CD8-positive, alpha-beta memory T cell (primary cell): ENCODE results near the gene IL17F. TPM values are rescaled to one million over a fixed set of nuclear protein-coding genes. Genes with fewer than 3 reads are reported as not detected.

Source experiments
- CTCF ChIA-PET: fragments of 350-600 bp; sonication (Branson Sonifier 250); formaldehyde crosslinking; loops from one replicate; lab custom pipeline; 2021; ENCODE audit warnings: antibody characterized with exemption; lab: Charles Lee
- POLR2A ChIA-PET: fragments of 350-600 bp; sonication (Branson Sonifier 250); formaldehyde crosslinking; loops from one replicate; lab custom pipeline; 2021; ENCODE audit warnings: antibody characterized with exemption; lab: Charles Lee
- DNase-seq, 5 donors: peaks; one replicate each; pipeline versions ENCODE4 v3.0.0 to v3.0.0-alpha.2; 2020 to 2022; ENCODE audit warnings: mixed read lengths in 1 of 5
- H3K27ac ChIP-seq: one replicate; pipeline ENCODE4 v1.7.0; 2013; ENCODE audit warnings: low read depth, mild to moderate bottlenecking, low read length, moderate library complexity
- H3K27me3 ChIP-seq: 2 replicates; pipeline ENCODE4 v1.7.0; 2013; ENCODE audit warnings: low read length, mild to moderate bottlenecking; ENCODE audit not compliant: insufficient read depth, poor library complexity, severe bottlenecking
- H3K36me3 ChIP-seq: 2 replicates; pipeline ENCODE4 v1.7.0; 2013; ENCODE audit warnings: mild to moderate bottlenecking, low read length, moderate library complexity; ENCODE audit not compliant: insufficient read depth
- H3K4me1 ChIP-seq: 2 replicates; pipeline ENCODE4 v1.7.0; 2013; ENCODE audit warnings: mild to moderate bottlenecking, low read length, moderate library complexity; ENCODE audit not compliant: insufficient read depth
- H3K4me3 ChIP-seq: 2 replicates; pipeline ENCODE4 v1.7.0; 2013; ENCODE audit warnings: mild to moderate bottlenecking, low read length
- H3K9me3 ChIP-seq: 2 replicates; pipeline ENCODE4 v1.7.0; 2013; ENCODE audit warnings: mild to moderate bottlenecking, low read length
- H3K27ac Mint-ChIP-seq, 8 donors: one replicate each; pipeline ENCODE4 v1.8.0; 2020 to 2021; ENCODE audit warnings: mixed read lengths in 8 of 8, mild to moderate bottlenecking in 6 of 8, inconsistent platforms in 3 of 8, moderate library complexity in 3 of 8
- H3K27me3 Mint-ChIP-seq, 2 donors: one replicate each; pipeline ENCODE4 v1.8.0; 2020 to 2021; ENCODE audit warnings: mixed read lengths in 2 of 2, mild to moderate bottlenecking in 1 of 2, moderate library complexity in 1 of 2
- H3K36me3 Mint-ChIP-seq, 3 donors: one replicate each; pipeline ENCODE4 v1.8.0; 2020 to 2021; ENCODE audit warnings: mixed read lengths in 3 of 3, inconsistent platforms in 1 of 3, mild to moderate bottlenecking in 1 of 3
- H3K4me1 Mint-ChIP-seq, 3 donors: one replicate each; pipeline ENCODE4 v1.8.0; 2020 to 2021; ENCODE audit warnings: mixed read lengths in 3 of 3, inconsistent platforms in 1 of 3, mild to moderate bottlenecking in 1 of 3
- H3K4me3 Mint-ChIP-seq, 7 donors: one replicate each; pipeline ENCODE4 v1.8.0; 2020 to 2021; ENCODE audit warnings: mixed read lengths in 7 of 7, mild to moderate bottlenecking in 6 of 7, moderate library complexity in 4 of 7, inconsistent platforms in 2 of 7
- H3K9me3 Mint-ChIP-seq, 5 donors: one replicate each; pipeline ENCODE4 v1.8.0; 2020 to 2022; ENCODE audit warnings: mixed read lengths in 5 of 5, mild to moderate bottlenecking in 3 of 5, moderate library complexity in 2 of 5, inconsistent platforms in 1 of 5
- polyA plus RNA-seq: library from polyadenylated mRNA; unstranded; fragments of 300-500 nt; fragmentation: Illumina TruSeq; gene quantifications from one replicate; pipeline ENCODE4 v1.2.3, GENCODE V29; 2021
- total RNA-seq, 2 experiments: library from RNA; stranded (reverse); gene quantifications; one replicate each; pipeline ENCODE4 v1.2.3, GENCODE V29; 2021

The IL17F gene
- total RNA-seq = 1 to 10 TPM in 1 of 2 experiments, under 1 TPM in 1; 0.84 to 2.3 TPM
- not detected for polyA plus RNA-seq

GRCh38 chr6:52244400-52244799 lies at the start of gene IL17F:
Gene IL17F (minus strand): TSS chr6:52244500. CDS start chr6:52244429, 71 bp downstream.
- no peak within 1 kb of the TSS for H3K27ac Mint-ChIP-seq
- no peak within 1 kb of the TSS for H3K4me3 ChIP-seq
- no peak within 1 kb of the TSS for H3K27ac ChIP-seq
- H3K9me3 Mint-ChIP-seq = no peaks in the 10 kb centered on the region
- H3K4me1 Mint-ChIP-seq = no peaks in the 10 kb centered on the region
- H3K9me3 ChIP-seq = no peaks in the 10 kb centered on the region
- no peaks in the 10 kb centered on the region for H3K27me3 ChIP-seq
- ChIA-PET CTCF (interaction anchor here (1.3 kb wide), 1 partner anchor 18 kb away, joined by 5 read pairs; no protein-coding TSS in a partner anchor), POLR2A (no interaction called here)
- DNase-seq = no peak
- H3K27me3 Mint-ChIP-seq = peaks cover 12 to 61% of the 10 kb centered on the region in 2 donors
- H3K36me3 ChIP-seq = no peaks in the 10 kb centered on the region
- no peaks in the 10 kb centered on the region for H3K36me3 Mint-ChIP-seq
- H3K4me3 Mint-ChIP-seq = no peak within 1 kb of the TSS
- no peaks in the 10 kb centered on the region for H3K4me1 ChIP-seq

DNA sequence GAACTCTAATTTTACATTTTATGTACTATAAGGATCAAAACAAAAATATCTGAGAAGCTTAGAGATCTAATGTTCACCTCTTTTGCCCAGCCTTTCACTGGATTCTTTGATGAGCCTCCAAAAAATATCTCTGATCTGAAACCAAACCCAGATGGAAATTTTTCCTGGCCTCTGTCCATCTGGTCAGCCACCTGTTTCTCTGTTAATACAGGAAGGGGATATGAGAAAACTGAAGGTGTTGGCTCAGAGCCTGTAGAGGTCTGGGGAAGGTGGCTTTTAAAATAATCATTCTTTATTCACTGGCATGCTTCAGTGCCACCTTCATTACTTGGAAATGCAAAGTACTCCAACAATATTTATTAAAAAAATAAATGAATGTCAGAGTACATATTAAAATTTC lies 48.8 kb upstream of the IL17F start:
- no peak overlapping the region for H3K4me3 ChIP-seq
- H3K36me3 ChIP-seq = no peaks in the 10 kb centered on the region
- peaks cover 15% of the 10 kb centered on the region for H3K4me1 ChIP-seq
- peaks cover 23 to 34% (median 29%) of the 10 kb centered on the region in 3 donors for H3K4me1 Mint-ChIP-seq
- no peaks in the 10 kb centered on the region for H3K27me3 Mint-ChIP-seq
- ChIA-PET POLR2A (no interaction called here), CTCF (interaction anchor here (1.0 to 1.3 kb wide), 3 partner anchors 8 to 107 kb away, joined by 3 to 4 read pairs (median 4); partner anchors contain the start of gene MCM3)
- DNase-seq = no peak
- no peak overlapping the region for H3K27ac ChIP-seq
- H3K27ac Mint-ChIP-seq = no peak overlapping the region
- H3K4me3 Mint-ChIP-seq = no peak overlapping the region
- H3K27me3 ChIP-seq = no peaks in the 10 kb centered on the region
- H3K9me3 Mint-ChIP-seq = no peaks in the 10 kb centered on the region
- no peaks in the 10 kb centered on the region for H3K9me3 ChIP-seq
- H3K36me3 Mint-ChIP-seq = peaks cover 0 to 3% (median 0%) of the 10 kb centered on the region in 3 donors

- ChIA-PET CTCF (interaction anchor here (1.4 to 1.6 kb wide), 3 partner anchors 17 to 109 kb away, joined by 4 to 6 read pairs (median 4); no protein-coding TSS in a partner anchor), POLR2A (no interaction called here)
- Mint-ChIP-seq H3K9me3 (no peaks in the 10 kb centered on the region), H3K27me3 (no peaks in the 10 kb centered on the region), H3K27ac (peak overlapping the region in 1 of 8 donors; percentile 15), H3K4me1 (peaks cover 3 to 26% (median 23%) of the 10 kb centered on the region in 3 donors), H3K36me3 (no peaks in the 10 kb centered on the region), H3K4me3 (no peak overlapping the region)
- no peak overlapping the region for H3K27ac ChIP-seq
- no peaks in the 10 kb centered on the region for H3K36me3 ChIP-seq
- H3K9me3 ChIP-seq = no peaks in the 10 kb centered on the region
- H3K4me3 ChIP-seq = no peak overlapping the region
- H3K4me1 ChIP-seq = peaks cover 30% of the 10 kb centered on the region
- H3K27me3 ChIP-seq = no peaks in the 10 kb centered on the region
- DNase-seq = no peak
Measured at GRCh38 chr6:52288841-52289240, 44.5 kb upstream of the IL17F start.

DNA sequence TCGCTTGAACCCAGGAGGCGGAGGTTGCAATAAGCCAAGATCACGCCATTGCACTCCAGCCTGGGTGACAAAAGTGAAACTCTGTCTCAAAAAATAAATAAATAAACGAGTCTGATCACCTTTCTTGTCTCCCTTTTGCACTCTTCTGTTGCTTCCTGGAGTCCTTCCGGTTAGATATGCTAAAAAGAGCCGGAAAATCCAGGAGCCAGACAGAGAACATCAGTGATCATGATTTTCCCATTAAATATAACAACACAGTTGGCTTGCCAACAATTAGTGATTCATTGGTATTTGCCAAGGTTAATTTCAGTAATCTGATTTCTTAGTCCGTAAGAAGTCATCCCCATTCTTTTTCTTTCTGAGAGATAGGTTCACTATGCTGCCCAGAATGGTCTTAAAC lies 43.9 kb upstream of the IL17F start:
- H3K27ac Mint-ChIP-seq = no peak overlapping the region
- no peaks in the 10 kb centered on the region for H3K9me3 Mint-ChIP-seq

GRCh38 chr6:52286798-52287432 lies 42.6 kb upstream of the IL17F start:
- Mint-ChIP-seq H3K27me3 (no peaks in the 10 kb centered on the region), H3K9me3 (no peaks in the 10 kb centered on the region), H3K4me3 (peak overlapping the region in 5 of 7 donors; percentile 29 to 81 (median 42)), H3K27ac (peak overlapping the region in 6 of 8 donors; percentile 30 to 94 (median 84)), H3K4me1 (peaks cover 23 to 43% (median 36%) of the 10 kb centered on the region in 3 donors), H3K36me3 (peaks cover 6 to 14% (median 8%) of the 10 kb centered on the region in 3 donors)
- Histone ChIP-seq H3K4me1 (peaks cover 43% of the 10 kb centered on the region), H3K36me3 (peaks cover 4% of the 10 kb centered on the region), H3K27me3 (no peaks in the 10 kb centered on the region), H3K4me3 (no peak overlapping the region), H3K27ac (peak overlapping the region; percentile 71), H3K9me3 (no peaks in the 10 kb centered on the region)
- ChIA-PET CTCF (interaction anchor here (1.3 to 6.1 kb wide), 15 partner anchors 8 to 376 kb away, joined by 3 to 138 read pairs (median 7); partner anchors contain the start of gene PAQR8), POLR2A (interaction anchor here (0.8 to 2.1 kb wide), 5 partner anchors 20 to 113 kb away, joined by 3 to 8 read pairs (median 5); partner anchors contain the start of gene PAQR8)
- DNase-seq = peak; percentile 22 to 71 (median 41)

More for the DNA sequence above, 43.9 kb upstream of the IL17F start:
- ChIA-PET CTCF (interaction anchor here (0.7 to 6.1 kb wide), 4 partner anchors 19 to 112 kb away, joined by 3 to 41 read pairs (median 5); no protein-coding TSS in a partner anchor), POLR2A (interaction anchor here (1.5 kb wide), 1 partner anchor 74 kb away, joined by 5 read pairs; the partner anchor contains the start of gene PAQR8)
- Histone ChIP-seq H3K36me3 (no peaks in the 10 kb centered on the region), H3K27me3 (no peaks in the 10 kb centered on the region), H3K4me1 (peaks cover 36% of the 10 kb centered on the region), H3K27ac (no peak overlapping the region), H3K4me3 (no peak overlapping the region), H3K9me3 (no peaks in the 10 kb centered on the region)
- no peaks in the 10 kb centered on the region for H3K27me3 Mint-ChIP-seq
- no peak overlapping the region for H3K4me3 Mint-ChIP-seq
- peaks cover 0 to 4% (median under 1%) of the 10 kb centered on the region in 3 donors for H3K36me3 Mint-ChIP-seq
- H3K4me1 Mint-ChIP-seq = peaks cover 10 to 32% (median 28%) of the 10 kb centered on the region in 3 donors
- DNase-seq = no peak

DNA sequence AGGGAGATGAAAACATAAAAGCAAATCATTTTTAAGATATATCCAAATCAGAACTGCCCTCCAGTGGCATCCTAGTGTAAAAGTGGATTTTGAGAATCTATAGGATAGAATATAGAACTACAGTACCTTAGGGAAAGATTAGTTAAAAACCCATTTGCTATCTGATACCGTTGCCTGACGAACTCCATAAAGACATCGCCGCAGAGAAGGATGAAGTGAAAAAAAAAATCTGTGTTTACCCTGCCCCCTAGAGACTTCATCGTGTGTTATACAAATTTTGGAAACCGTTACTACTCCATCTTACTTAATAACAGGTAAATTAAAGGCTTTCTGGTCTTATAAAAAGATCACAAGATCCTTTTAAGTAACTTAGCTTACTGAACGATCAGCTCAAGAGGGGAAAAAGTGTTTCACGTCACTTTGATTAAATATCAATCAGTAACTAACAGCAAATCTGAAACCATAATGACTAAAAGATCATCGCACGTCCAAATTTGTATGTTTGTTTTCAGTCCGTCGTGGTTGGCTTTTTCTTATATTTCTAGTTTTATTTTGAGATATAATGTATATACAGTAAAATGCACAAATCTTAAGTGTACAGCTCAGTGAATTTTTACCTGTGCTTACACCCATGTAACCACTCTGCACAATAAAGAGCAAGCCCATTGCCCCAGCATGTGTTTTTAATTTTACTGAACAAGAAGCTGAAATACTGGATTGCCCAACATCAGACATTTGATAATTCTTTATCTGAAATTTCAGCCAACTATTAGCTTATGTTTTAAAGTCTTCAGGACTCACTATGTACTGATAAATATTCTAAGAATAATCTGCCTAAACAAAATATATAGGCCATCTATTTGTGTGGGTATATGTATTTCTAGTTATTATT lies 41.1 kb upstream of the IL17F start:
- no peak for DNase-seq
- Mint-ChIP-seq H3K27me3 (no peaks in the 10 kb centered on the region), H3K4me3 (peak overlapping the region in 1 of 7 donors; percentile 23), H3K36me3 (peaks cover 8 to 27% (median 16%) of the 10 kb centered on the region in 3 donors), H3K27ac (peak overlapping the region in 2 of 8 donors; percentile 61 to 85), H3K4me1 (peaks cover 25 to 51% (median 39%) of the 10 kb centered on the region in 3 donors), H3K9me3 (no peaks in the 10 kb centered on the region)
- peaks cover 14% of the 10 kb centered on the region for H3K36me3 ChIP-seq
- ChIA-PET CTCF (interaction anchor here (0.9 to 6.1 kb wide), 37 partner anchors 8 to 710 kb away, joined by 3 to 138 read pairs (median 5); partner anchors contain the start of genes EFHC1, GSTA4 and PAQR8), POLR2A (interaction anchor here (0.7 to 3.0 kb wide), 13 partner anchors 11 to 134 kb away, joined by 3 to 48 read pairs (median 6); partner anchors contain the start of genes EFHC1 and PAQR8)
- peak overlapping the region; percentile 71 for H3K27ac ChIP-seq
- H3K27me3 ChIP-seq = no peaks in the 10 kb centered on the region
- H3K4me1 ChIP-seq = peaks cover 43% of the 10 kb centered on the region
- H3K4me3 ChIP-seq = peak overlapping the region; percentile 85
- no peaks in the 10 kb centered on the region for H3K9me3 ChIP-seq

GRCh38 chr6:52284460-52285176 lies 40.3 kb upstream of the IL17F start, which contains the start of gene MCM3:
Gene MCM3 (minus strand): TSS chr6:52284742. CDS start chr6:52284674, 68 bp downstream.
- Mint-ChIP-seq H3K36me3 (peaks cover 8 to 36% (median 19%) of the 10 kb centered on the region in 3 donors), H3K4me3 (peak within 1 kb of the TSS in 3 of 7 donors; percentile 56 to 65 (median 63)), H3K9me3 (no peaks in the 10 kb centered on the region), H3K27me3 (no peaks in the 10 kb centered on the region), H3K4me1 (peaks cover 25 to 54% (median 39%) of the 10 kb centered on the region in 3 donors), H3K27ac (peak within 1 kb of the TSS in 6 of 8 donors; percentile 21 to 84 (median 60))
- CTCF ChIA-PET = interaction anchor here (0.9 to 6.1 kb wide), 32 partner anchors 9 to 710 kb away, joined by 3 to 138 read pairs (median 5); partner anchors contain the start of genes EFHC1, GSTA4 and PAQR8
- Histone ChIP-seq H3K27me3 (no peaks in the 10 kb centered on the region), H3K4me3 (peak within 1 kb of the TSS; percentile 85), H3K36me3 (peaks cover 19% of the 10 kb centered on the region), H3K27ac (peak within 1 kb of the TSS; percentile 71), H3K4me1 (peaks cover 43% of the 10 kb centered on the region), H3K9me3 (no peaks in the 10 kb centered on the region)
- POLR2A ChIA-PET = interaction anchor here (0.6 to 3.0 kb wide), 12 partner anchors 12 to 292 kb away, joined by 3 to 48 read pairs (median 6); partner anchors contain the start of genes EFHC1 and PAQR8
- DNase-seq = peak; percentile 91 to 98 (median 98)
